NCI-H2081 treated with DMSO at 0.1 percent for 48 hours (cell line): ENCODE data around the gene BTBD9.

Experiments used
- DNase-seq: peaks from one replicate; lab custom pipeline; 2025; lab: John Stamatoyannopoulos, UW

BTBD9 gene

GRCh38 chr6:38284802-38285394 is 354.8 kb downstream of the BTBD9 start:
- DNase-seq, result no peak

DNA sequence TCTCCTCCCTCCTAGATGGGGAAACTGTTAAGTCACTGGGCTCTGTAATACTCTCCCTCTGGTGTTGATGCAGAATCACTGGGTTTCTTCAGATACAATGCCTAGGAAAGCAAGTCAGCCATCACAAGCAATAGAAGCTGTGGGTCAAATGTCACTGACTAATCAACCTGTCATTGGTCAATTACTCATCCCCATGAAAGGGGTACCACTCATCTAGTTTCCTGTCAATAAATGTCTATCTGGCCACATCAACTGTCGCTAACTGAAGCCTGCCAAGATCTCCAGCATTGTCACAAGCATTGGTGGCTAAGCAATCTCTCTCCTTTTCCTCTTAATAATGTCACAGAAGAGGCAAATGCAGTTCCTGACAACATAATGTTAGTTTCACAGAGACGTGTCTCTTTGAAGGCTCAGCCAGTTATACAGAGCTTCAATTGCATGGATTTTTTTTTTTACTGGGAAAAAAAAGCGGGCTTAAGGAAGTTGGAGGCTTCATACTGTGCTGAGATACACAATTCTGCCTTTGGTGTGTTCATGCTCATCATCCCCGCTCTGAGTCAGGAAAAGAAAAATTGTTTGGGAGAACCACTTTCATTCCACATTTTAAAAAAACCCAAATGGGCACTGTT is 355.9 kb downstream of the BTBD9 start:
- DNase-seq, result no peak

DNA sequence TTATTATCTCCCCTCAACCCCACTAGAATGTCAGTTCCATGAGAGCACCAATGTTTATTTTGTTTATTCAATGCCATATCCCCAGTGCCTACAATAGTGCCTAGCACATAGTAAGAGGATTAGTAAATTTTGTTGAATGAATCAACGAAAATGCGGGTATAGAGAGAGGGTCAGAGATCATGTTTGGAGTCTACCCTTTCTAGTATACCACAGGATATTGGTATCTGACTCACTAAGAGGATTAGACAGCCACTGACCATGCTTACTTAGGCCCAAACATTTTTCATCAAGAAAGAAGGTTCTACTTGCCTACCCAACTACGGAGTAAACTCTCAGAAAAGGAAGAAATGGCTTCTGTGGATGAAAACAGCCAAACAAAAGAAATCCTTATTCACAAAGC is 356.8 kb downstream of the BTBD9 start:
- no peak for DNase-seq

- DNase-seq, result no peak
Measured at GRCh38 chr6:38281126-38281525, 358.6 kb downstream of the BTBD9 start.

DNA sequence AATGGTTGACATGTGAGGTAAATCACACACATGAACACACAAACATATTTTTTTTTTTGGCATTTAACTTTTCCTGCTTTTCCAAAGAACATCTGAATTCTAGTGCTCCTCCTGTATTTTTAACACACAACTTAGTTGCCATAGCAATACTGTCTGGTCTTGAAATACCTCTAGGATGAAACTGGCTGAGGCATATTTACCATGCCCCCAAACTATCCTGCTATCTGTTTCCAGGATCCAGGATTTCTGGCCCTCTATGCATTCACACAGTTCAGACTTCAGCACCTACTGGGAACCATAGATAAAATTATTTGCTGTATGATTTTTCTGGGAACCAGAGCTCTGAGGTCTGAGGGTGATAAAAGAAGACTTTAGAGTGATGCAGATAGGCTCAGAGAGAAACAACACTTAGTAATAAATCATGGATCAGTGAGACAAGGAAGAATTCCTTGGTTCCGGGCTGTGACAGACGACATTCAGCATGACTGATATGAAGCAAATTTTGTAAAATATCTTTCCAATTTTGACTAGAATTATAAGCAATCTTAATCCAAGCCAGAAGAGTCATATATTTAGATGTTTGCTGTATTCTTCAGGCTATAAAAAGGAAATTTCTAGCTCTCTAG is 359.7 kb downstream of the BTBD9 start:
- DNase-seq, result no peak

DNA sequence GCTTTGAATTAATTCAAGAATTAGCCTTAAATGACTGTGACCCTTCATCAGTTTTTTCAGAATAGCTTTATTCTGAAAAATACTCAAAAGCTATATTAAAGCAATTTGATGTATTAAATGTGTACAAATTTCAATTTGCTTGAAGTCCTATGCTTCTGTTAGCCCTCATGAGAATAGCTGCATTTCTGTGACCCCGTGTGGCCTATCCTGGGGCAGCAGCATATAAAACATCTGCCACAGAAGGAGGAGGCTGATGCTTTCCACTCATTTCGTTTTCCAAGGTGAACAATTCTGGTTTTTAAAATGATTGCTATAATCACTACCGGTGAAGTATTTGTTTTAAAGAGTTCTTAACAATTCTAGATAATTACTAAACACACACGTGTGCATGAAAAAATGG is 360.3 kb downstream of the BTBD9 start:
- no peak for DNase-seq

DNA sequence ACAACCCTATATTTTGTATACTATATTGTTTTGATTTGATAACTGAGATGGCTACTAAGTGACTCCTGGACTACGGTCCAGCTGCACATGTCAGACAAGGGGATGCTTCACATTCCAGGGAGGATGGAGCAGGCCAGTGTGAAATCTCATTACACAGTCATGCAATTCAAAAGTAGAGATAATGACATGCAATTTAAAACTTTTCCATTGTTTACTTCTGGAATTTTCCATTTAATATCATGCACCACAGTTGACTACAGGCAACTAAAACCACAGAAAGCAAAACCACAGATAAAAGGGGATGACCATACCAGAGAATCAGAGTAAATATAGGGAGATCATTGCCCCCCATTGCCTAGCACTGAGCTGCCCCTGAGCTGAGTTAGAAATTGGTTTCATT is 366.4 kb downstream of the BTBD9 start:
- DNase-seq, result no peak

GRCh38 chr6:38272222-38272621 is 367.5 kb downstream of the BTBD9 start:
- no peak for DNase-seq

- DNase-seq, result no peak
Measured at GRCh38 chr6:38271081-38271480, 368.6 kb downstream of the BTBD9 start.

- no peak for DNase-seq
Measured at GRCh38 chr6:38270367-38270766, 369.4 kb downstream of the BTBD9 start.

GRCh38 chr6:38269461-38270172 is 370.1 kb downstream of the BTBD9 start:
- no peak for DNase-seq

- no peak for DNase-seq
Measured at GRCh38 chr6:38268342-38268741, 371.4 kb downstream of the BTBD9 start.

DNA sequence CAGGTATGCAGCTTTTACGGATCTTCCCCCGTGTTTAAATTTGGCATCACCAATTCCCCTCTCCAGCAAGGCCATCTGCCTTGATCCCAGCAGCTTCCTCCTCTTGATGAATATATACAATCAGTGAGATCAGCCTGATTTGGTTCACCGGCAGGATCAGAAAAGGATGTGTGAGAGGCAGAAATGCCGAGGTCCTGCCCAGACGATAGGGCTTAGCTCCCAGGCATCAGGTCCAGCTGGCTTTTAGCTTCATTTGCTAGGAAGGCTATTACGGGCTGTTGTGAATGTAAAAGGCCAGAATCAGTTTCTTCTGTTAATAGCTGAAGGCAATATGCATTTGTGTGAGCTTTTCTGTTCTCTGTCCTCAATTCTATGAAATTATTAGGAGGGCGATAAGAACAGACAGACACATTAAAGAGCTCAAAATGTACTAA is 372.8 kb downstream of the BTBD9 start:
- DNase-seq, result no peak

- DNase-seq, result no peak
Measured at GRCh38 chr6:38264605-38265004, 375.1 kb downstream of the BTBD9 start.

DNA sequence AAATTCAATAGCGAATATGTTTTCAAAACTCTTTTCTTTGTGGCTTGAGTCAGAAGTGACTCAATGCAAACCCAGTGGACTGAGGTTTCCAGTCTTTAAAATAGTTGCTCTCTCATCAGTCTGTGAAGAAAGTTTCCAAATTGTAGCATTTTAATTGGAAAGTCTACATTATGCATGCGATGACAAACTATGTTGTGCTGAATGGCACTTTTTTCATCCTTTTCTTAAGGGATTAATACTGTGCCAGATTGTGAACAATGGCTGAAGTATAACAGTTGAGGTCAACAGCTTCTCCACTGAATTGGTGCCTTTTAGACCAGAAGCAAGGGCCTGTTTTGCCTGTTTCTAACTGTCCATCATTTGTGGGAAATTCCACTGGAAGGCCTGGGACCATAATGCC is 377.1 kb downstream of the BTBD9 start:
- DNase-seq, result no peak

DNA sequence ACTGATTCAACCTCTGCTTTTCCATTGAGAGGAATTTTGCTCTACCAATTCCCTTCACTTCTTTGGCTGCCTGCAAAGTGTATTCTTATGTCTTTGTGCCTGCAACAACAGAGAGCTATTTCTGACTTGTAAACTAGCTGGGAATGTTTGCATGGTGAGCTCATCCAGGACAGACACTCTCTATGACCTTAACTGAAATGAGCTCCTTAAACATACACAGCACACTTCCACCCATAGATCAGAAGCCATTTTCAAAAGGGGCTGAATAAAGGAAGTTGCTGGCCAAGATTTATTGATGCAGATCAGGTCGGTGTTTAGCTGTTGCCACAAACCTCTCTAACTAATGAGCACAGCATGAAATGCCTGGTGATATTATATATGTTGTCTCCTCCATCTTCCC is 377.7 kb downstream of the BTBD9 start:
- DNase-seq, result no peak

DNA sequence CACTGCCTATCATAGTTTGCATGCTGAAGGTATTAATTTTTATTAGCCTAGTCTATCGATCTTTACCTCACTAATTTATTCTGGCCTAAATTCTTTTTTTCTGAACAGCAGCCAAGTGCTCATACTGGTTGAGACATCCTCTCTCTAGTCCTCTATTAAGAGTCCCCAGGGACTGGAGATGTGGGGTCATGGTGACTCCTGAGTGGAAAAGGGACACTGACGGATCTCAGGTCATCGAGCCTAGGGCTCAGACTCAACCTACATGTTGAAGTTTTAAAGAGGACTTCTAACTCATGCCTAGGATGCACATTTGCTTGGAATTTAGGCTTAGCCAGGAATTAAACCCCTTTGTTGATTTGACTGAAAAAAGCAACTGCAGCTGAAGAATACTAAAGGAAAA is 378.1 kb downstream of the BTBD9 start:
- no peak for DNase-seq

DNA sequence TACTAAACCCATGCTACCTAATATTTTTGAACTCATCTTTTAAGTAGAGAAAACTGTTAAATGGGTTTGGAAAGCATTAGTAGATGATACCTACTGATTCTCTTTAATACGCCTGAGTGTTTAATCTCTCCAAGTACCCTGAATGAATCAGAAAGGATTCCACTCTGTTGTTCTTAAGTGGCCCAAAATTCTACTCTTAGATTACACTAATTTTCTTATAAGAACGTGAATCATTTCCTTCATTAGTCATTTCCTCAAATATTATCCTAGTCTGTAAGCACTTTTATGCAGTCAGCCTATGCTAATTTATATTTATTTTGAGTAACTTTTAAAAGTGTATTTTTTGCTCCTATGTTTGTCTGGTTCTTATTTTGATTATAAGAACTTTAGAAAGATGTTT is 380.0 kb downstream of the BTBD9 start:
- DNase-seq, result no peak

DNA sequence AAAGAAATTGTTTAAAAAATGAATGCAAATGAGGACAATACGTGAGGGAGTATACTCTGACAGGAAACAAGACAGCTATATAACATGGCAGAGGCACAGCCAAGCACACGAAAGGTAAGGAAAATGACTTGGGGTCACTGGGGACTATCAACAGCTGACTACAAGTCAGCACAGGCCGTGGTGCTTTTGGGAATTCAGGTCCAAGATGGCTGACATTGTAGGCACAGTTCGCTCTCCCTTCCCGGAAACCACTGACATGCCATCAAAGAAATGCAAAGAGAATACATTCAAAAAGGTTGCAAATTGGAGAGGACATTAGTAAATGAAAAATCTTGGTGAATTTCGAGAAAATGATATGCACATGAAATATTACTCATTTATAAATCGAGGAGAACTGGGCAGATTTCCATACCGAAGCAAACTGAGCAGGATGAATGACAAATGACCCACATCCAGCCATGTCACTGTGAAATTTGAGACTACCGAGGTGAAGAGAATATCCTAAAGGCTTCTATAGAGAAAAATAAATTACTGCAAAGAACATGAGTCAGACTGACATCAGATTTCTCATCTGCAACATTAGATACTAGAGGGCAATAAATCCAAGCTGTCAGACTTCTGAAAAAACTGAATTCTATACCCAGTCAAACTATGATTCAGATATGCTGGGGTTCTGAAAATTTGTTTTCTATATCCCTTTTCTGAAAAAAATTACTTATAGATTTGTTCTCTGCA is 391.1 kb downstream of the BTBD9 start:
- DNase-seq, result no peak

- DNase-seq, result no peak
Measured at GRCh38 chr6:38245295-38245694, 394.4 kb downstream of the BTBD9 start.

DNA sequence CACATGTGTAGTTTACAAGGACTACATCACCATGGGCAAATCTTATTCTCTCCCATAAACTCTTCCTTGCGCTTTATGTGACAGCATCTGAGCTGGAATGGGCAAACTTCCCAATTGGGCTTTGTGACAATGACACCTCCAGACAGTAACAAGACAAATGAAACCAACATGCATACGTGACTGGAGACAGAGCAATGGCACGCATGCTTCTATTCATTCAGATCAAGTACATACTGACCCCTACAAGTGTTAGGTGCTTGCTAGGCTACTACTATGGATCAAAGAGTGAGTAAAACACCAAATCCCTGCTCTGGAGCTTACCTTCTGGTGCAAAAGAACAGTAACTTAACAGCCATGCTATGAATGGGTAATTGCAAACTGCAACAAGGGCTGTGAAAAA is 394.9 kb downstream of the BTBD9 start:
- DNase-seq, result no peak

DNA sequence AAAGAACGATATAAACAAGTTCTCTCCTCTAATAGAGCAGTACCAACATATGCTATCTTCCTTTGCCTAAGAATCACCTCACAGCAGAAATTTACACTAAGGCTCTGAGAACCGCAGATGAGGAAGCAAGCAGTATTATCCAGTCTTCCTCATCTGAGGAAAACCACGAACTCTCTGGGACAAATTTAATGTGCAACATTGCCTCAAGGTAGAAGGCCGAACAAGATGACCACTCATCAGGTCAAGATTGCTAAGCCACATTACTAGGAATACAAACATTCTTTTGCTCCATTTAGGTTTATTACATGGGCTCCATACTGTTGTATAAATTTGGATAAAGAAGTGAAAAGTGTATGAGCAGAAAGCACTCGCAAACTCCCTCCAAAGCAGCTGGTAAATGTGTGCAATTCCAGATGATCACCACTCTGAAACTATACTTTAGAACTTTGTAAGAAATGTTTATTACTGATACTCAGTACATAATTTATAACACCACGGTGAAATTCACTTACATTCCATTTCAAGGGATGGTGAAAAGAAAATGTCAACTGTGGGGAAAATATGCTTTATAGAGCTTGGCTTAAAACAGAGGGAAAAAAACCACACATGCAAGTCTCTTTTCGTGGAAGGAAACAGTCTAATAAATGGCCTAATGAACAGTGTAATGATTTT is 398.4 kb downstream of the BTBD9 start:
- no peak for DNase-seq
